WTC11 (cell line): ENCODE results near the gene MARVELD2. TPM values are rescaled to one million over a fixed set of nuclear protein-coding genes. Genes with fewer than 3 reads are reported as not detected.
"Not testable (repeated sequence)": the region's sequence is repeated elsewhere in the genome, so short reads cannot be mapped to it uniquely, and the experiment has no call there.

Source experiments
- ATAC-seq: fragments of 200-7000 bp; cut with Tn5 transposase; 2 replicates; pipeline ENCODE4 v1.10.0; 2021; ENCODE audit warnings: mild to moderate bottlenecking, moderate library complexity
- CTCF ChIA-PET: fragments of 300-600 bp; sonication (Branson Sonifier 250); formaldehyde crosslinking; loops from one replicate; lab custom pipeline; 2021; ENCODE audit warnings: antibody characterized with exemption; lab: Charles Lee
- POLR2A ChIA-PET: fragments of 350-600 bp; sonication (Branson Sonifier 250); formaldehyde crosslinking; loops from one replicate; lab custom pipeline; 2021; ENCODE audit warnings: antibody characterized with exemption; lab: Charles Lee
- DNase-seq: peaks from one replicate; pipeline ENCODE4 v3.0.0; 2021; ENCODE audit warnings: low spot score
- H3K27ac Mint-ChIP-seq: 2 replicates; pipeline ENCODE4 v1.8.0; 2021; ENCODE audit warnings: mixed read lengths
- H3K27me3 Mint-ChIP-seq: 2 replicates; pipeline ENCODE4 v1.8.0; 2021; ENCODE audit warnings: low read depth, mild to moderate bottlenecking, moderate library complexity, mixed read lengths
- H3K36me3 Mint-ChIP-seq: 2 replicates; pipeline ENCODE4 v1.8.0; 2021; ENCODE audit warnings: mixed read lengths
- H3K4me1 Mint-ChIP-seq: 2 replicates; pipeline ENCODE4 v1.8.0; 2022; ENCODE audit warnings: mixed read lengths
- H3K4me3 Mint-ChIP-seq: 2 replicates; pipeline ENCODE4 v1.8.0; 2021; ENCODE audit warnings: mild to moderate bottlenecking, moderate library complexity, mixed read lengths
- H3K9me3 Mint-ChIP-seq: 2 replicates; pipeline ENCODE4 v1.8.0; 2021; ENCODE audit warnings: mixed read lengths
- ATF1 ChIP-seq: sonication (generic); formaldehyde crosslinking; IDR thresholded peaks from 2 replicates; pipeline ENCODE4 v1.8.1; 2023; ENCODE audit warnings: mild to moderate bottlenecking, moderate library complexity, missing genetic modification reagents
- ESRRA ChIP-seq: sonication (generic); formaldehyde crosslinking; IDR thresholded peaks from 2 replicates; pipeline ENCODE4 v1.8.1; 2022; ENCODE audit warnings: mild to moderate bottlenecking, missing genetic modification reagents, borderline replicate concordance
- SOX15 ChIP-seq: fragments of 250-450 bp; sonication (Bioruptor Pico); IDR thresholded peaks from 2 replicates; pipeline ENCODE4 v1.9.0; 2021; ENCODE audit warnings: mild to moderate bottlenecking
- SP1 ChIP-seq: sonication (generic); formaldehyde crosslinking; conservative IDR thresholded peaks from 2 replicates; pipeline ENCODE4 v1.8.1; 2022; ENCODE audit warnings: missing genetic modification reagents
- TEAD4 ChIP-seq: sonication (generic); formaldehyde crosslinking; IDR thresholded peaks from 2 replicates; pipeline ENCODE4 v1.8.0; 2022; ENCODE audit warnings: mild to moderate bottlenecking, missing genetic modification reagents
- ZNF121 ChIP-seq: sonication (generic); formaldehyde crosslinking; IDR thresholded peaks from 2 replicates; pipeline ENCODE4 v1.8.0; 2023; ENCODE audit warnings: missing genetic modification reagents
- ZNF232 ChIP-seq: sonication (generic); formaldehyde crosslinking; IDR thresholded peaks from 2 replicates; pipeline ENCODE4 v1.8.0; 2022; ENCODE audit warnings: mild to moderate bottlenecking, missing genetic modification reagents
- ZNF263 ChIP-seq: sonication (generic); formaldehyde crosslinking; IDR thresholded peaks from 2 replicates; pipeline ENCODE4 v1.8.1; 2022; ENCODE audit warnings: low read depth, mild to moderate bottlenecking, moderate library complexity, missing genetic modification reagents
- ZNF317 ChIP-seq: sonication (generic); formaldehyde crosslinking; IDR thresholded peaks from 2 replicates; pipeline ENCODE4 v1.8.1; 2023; ENCODE audit warnings: low read depth, mild to moderate bottlenecking, moderate library complexity, missing genetic modification reagents, borderline replicate concordance
- ZNF423 ChIP-seq: fragments of 250-450 bp; sonication (Bioruptor Pico); IDR thresholded peaks from 2 replicates; pipeline ENCODE4 v2.1.2; 2022; ENCODE audit warnings: mild to moderate bottlenecking, moderate library complexity
- total RNA-seq: library from RNA; stranded (reverse); gene quantifications from 3 replicates; pipeline ENCODE4 v1.2.3, GENCODE V29; 2021
- TF ChIP-seq, protein P1 (sequence below): sonication (generic); formaldehyde crosslinking; IDR thresholded peaks from 2 replicates; pipeline ENCODE4 v1.8.0; 2023; ENCODE audit warnings: missing genetic modification reagents
- TF ChIP-seq, protein P2 (sequence below): sonication (generic); formaldehyde crosslinking; IDR thresholded peaks from 2 replicates; pipeline ENCODE4 v1.8.1; 2022; ENCODE audit warnings: missing genetic modification reagents, borderline replicate concordance
- TF ChIP-seq, protein P3 (sequence below): sonication (generic); formaldehyde crosslinking; IDR thresholded peaks from 2 replicates; pipeline ENCODE4 v1.8.0; 2022; ENCODE audit warnings: mild to moderate bottlenecking, missing genetic modification reagents
- TF ChIP-seq, protein P4 (sequence below): fragments of 250-450 bp; sonication (Bioruptor Pico); IDR thresholded peaks from 2 replicates; pipeline ENCODE4 v1.9.0; 2021; ENCODE audit warnings: mild to moderate bottlenecking
- TF ChIP-seq, protein P5 (sequence below): sonication (generic); formaldehyde crosslinking; IDR thresholded peaks from 2 replicates; pipeline ENCODE4 v1.8.0; 2022; ENCODE audit warnings: mild to moderate bottlenecking, missing genetic modification reagents

The MARVELD2 gene
- total RNA-seq, 1 experiment from 2014 or later: 28.6 TPM

DNA sequence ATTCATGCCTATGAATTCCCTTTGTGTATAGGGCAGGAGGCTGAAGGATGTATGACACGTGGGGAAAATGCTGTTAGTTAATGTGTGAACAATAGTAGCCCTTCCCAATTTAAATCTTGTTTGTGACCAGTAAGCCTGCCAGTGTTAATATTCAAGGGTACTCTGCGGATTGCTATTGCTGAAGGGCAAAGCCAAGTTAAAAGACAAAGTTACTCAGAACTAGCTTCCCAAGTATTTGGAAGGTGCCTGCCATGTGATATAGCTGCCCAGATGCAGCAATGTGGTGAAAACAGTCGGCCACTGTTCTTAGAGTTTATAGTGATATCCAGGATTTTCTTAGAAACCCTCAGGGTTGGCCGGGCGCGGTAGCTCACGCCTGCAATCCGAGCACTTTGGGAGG, 34.6 kb downstream of the MARVELD2 start:
- no peak for DNase-seq
- ChIA-PET CTCF (no interaction called here), POLR2A (no interaction called here)
- no peak overlapping the region for H3K4me3 Mint-ChIP-seq
- H3K27ac Mint-ChIP-seq: no peak overlapping the region; the same call in 1 of the 2 replicates
- no peaks in the 10 kb centered on the region for H3K27me3 Mint-ChIP-seq
- no peak for ATAC-seq
- no peaks in the 10 kb centered on the region for H3K36me3 Mint-ChIP-seq
- H3K9me3 Mint-ChIP-seq: no peaks in the 10 kb centered on the region
- H3K4me1 Mint-ChIP-seq: peaks cover 3% of the 10 kb centered on the region; the same call in 1 of the 2 replicates
- TF ChIP-seq, protein P1, sequence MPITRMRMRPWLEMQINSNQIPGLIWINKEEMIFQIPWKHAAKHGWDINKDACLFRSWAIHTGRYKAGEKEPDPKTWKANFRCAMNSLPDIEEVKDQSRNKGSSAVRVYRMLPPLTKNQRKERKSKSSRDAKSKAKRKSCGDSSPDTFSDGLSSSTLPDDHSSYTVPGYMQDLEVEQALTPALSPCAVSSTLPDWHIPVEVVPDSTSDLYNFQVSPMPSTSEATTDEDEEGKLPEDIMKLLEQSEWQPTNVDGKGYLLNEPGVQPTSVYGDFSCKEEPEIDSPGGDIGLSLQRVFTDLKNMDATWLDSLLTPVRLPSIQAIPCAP (CRISPR knock-in tag): no peak
- TF ChIP-seq, protein P2, sequence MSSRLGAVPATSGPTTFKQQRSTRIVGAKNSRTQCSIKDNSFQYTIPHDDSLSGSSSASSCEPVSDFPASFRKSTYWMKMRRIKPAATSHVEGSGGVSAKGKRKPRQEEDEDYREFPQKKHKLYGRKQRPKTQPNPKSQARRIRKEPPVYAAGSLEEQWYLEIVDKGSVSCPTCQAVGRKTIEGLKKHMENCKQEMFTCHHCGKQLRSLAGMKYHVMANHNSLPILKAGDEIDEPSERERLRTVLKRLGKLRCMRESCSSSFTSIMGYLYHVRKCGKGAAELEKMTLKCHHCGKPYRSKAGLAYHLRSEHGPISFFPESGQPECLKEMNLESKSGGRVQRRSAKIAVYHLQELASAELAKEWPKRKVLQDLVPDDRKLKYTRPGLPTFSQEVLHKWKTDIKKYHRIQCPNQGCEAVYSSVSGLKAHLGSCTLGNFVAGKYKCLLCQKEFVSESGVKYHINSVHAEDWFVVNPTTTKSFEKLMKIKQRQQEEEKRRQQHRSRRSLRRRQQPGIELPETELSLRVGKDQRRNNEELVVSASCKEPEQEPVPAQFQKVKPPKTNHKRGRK: no peak
- TF ChIP-seq, protein P3, sequence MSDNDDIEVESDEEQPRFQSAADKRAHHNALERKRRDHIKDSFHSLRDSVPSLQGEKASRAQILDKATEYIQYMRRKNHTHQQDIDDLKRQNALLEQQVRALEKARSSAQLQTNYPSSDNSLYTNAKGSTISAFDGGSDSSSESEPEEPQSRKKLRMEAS (CRISPR knock-in tag): no peak
- TF ChIP-seq ZNF232 (CRISPR knock-in tag) (no peak), TEAD4 (CRISPR knock-in tag) (no peak), ZNF317 (no peak), ZNF121 (CRISPR knock-in tag) (no peak), SP1 (CRISPR knock-in tag) (no peak), ZNF423 (CRISPR knock-in tag) (no peak), ESRRA (no peak), ZNF263 (no peak)
- TF ChIP-seq, protein P4, sequence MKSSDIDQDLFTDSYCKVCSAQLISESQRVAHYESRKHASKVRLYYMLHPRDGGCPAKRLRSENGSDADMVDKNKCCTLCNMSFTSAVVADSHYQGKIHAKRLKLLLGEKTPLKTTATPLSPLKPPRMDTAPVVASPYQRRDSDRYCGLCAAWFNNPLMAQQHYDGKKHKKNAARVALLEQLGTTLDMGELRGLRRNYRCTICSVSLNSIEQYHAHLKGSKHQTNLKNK (CRISPR knock-in tag): no peak
- TF ChIP-seq, protein P5, sequence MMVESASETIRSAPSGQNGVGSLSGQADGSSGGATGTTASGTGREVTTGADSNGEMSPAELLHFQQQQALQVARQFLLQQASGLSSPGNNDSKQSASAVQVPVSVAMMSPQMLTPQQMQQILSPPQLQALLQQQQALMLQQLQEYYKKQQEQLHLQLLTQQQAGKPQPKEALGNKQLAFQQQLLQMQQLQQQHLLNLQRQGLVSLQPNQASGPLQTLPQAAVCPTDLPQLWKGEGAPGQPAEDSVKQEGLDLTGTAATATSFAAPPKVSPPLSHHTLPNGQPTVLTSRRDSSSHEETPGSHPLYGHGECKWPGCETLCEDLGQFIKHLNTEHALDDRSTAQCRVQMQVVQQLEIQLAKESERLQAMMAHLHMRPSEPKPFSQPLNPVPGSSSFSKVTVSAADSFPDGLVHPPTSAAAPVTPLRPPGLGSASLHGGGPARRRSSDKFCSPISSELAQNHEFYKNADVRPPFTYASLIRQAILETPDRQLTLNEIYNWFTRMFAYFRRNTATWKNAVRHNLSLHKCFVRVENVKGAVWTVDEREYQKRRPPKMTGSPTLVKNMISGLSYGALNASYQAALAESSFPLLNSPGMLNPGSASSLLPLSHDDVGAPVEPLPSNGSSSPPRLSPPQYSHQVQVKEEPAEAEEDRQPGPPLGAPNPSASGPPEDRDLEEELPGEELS (CRISPR knock-in tag): no peak
- TF ChIP-seq, all 79 proteins: peak for 0

DNA sequence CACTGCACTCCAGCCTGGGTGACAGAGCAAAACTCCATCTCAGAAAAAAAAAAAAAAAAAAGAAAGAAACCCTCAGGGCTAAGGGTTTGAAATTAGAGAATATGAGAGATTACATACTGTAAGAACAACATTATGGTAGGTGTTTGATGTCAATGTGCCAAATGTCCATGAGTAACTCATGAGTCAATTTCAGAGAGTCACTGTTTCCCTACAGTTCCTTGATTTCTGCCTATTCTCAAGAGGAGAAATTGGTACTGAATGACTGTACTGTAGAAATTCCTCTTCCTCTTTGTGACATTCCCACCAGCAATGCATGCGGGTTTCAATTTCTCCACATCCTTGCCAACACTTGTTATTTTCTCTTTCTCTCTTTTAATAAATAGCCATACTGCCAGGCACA, 35.2 kb downstream of the MARVELD2 start:
- Mint-ChIP-seq H3K4me1 (peaks cover 5% of the 10 kb centered on the region; the same call in 1 of the 2 replicates), H3K27me3 (no peaks in the 10 kb centered on the region), H3K4me3 (no peak overlapping the region), H3K27ac (peak overlapping the region; percentile 17; the same call in 1 of the 2 replicates), H3K9me3 (no peaks in the 10 kb centered on the region), H3K36me3 (no peaks in the 10 kb centered on the region)
- ATAC-seq (no peak), DNase-seq (no peak)
- CTCF ChIA-PET: no interaction called here
- POLR2A ChIA-PET: no interaction called here
- TF ChIP-seq SOX15 (CRISPR knock-in tag): no peak
- TF ChIP-seq ATF1 (CRISPR knock-in tag): no peak
- TF ChIP-seq, protein P5 (CRISPR knock-in tag): no peak

DNA sequence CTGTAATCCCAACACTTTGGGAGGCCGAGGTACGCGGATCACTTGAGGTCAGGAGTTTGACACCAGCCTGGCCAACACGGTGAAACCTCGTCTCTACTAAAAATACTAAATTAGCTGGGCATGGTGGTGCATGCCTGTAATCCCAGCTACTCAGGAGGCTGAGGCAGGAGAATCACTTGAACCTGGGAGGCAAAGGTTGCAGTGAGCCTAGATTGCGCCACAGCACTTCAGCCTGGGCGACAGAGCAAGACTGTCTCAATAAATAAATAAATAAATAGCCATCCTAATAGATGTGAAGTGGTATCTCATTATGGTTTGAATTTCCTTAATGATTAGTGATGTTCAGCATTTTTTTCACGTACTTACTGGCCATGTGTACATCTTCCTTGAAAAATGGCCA, 35.6 kb downstream of the MARVELD2 start:
- H3K4me1 Mint-ChIP-seq, POLR2A ChIA-PET, H3K36me3 Mint-ChIP-seq, H3K4me3 Mint-ChIP-seq, CTCF ChIA-PET, ATAC-seq, DNase-seq, H3K27me3 Mint-ChIP-seq, H3K9me3 Mint-ChIP-seq: not testable (repeated sequence)
- peak overlapping the region; percentile 17; the same call in 1 of the 2 replicates for H3K27ac Mint-ChIP-seq
